Measurements from ENCODE around the gene RNF144B.

DNA sequence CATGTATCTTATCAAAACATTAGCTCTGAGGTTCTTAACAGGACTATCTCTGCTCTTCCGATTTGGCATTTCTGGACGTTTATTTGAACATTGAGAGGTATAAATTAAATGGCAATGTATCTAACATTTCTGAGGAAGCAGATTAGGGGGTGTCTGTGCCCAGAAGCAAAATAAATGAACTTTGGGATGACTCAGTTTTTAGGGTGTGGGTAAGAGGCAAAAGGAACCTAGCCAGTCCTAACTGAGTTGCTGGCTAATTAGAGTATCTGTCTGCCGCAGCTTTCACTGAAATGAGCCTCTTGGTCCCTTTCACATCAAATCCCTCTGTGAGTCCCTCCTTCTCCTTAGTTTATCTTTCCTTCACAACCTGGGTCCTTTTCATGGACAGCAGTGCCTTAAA lies 1.1 kb downstream of the RNF144B start:
- TF ChIP-seq, protein P1, sequence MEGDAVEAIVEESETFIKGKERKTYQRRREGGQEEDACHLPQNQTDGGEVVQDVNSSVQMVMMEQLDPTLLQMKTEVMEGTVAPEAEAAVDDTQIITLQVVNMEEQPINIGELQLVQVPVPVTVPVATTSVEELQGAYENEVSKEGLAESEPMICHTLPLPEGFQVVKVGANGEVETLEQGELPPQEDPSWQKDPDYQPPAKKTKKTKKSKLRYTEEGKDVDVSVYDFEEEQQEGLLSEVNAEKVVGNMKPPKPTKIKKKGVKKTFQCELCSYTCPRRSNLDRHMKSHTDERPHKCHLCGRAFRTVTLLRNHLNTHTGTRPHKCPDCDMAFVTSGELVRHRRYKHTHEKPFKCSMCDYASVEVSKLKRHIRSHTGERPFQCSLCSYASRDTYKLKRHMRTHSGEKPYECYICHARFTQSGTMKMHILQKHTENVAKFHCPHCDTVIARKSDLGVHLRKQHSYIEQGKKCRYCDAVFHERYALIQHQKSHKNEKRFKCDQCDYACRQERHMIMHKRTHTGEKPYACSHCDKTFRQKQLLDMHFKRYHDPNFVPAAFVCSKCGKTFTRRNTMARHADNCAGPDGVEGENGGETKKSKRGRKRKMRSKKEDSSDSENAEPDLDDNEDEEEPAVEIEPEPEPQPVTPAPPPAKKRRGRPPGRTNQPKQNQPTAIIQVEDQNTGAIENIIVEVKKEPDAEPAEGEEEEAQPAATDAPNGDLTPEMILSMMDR (IDR thresholded peaks at IDR 0.05; ENCODE audit: insufficient read depth, low read depth, low read length), result no peak
- TF ChIP-seq EZH2 (IDR thresholded peaks at IDR 0.05; ENCODE audit: insufficient read depth, low read length), result no peak

Data from astrocyte (in vitro differentiated cells and primary cell).